Activated T-cell treated with anti-CD3 and anti-CD28 coated beads, Interleukin-2, amount 50 U/mL, for 24 hours (primary cell): Measurements from ENCODE around the gene EIF4G1.

Experiments used
- DNase-seq: peaks from one replicate; pipeline ENCODE4 v3.0.0-alpha.2; 2020
- H3K27ac Mint-ChIP-seq: 2 replicates; pipeline ENCODE4 v1.8.0; 2020; ENCODE audit warnings: mild to moderate bottlenecking, mixed read lengths
- H3K27me3 Mint-ChIP-seq: 2 replicates; pipeline ENCODE4 v1.8.0; 2020; ENCODE audit warnings: mixed read lengths
- H3K36me3 Mint-ChIP-seq: 2 replicates; pipeline ENCODE4 v1.8.0; 2020; ENCODE audit warnings: low read depth, mixed read lengths
- H3K4me1 Mint-ChIP-seq: 2 replicates; pipeline ENCODE4 v1.8.0; 2020; ENCODE audit warnings: low read depth, mixed read lengths
- H3K4me3 Mint-ChIP-seq: 2 replicates; pipeline ENCODE4 v1.8.0; 2020; ENCODE audit warnings: mild to moderate bottlenecking, moderate library complexity, mixed read lengths
- H3K9me3 Mint-ChIP-seq: 2 replicates; pipeline ENCODE4 v1.8.0; 2020; ENCODE audit warnings: mixed read lengths

EIF4G1 gene

GRCh38 chr3:184372296-184372821 is 58.0 kb downstream of the EIF4G1 start:
- H3K27me3 Mint-ChIP-seq = peaks cover 12% of the 10 kb centered on the region
- H3K9me3 Mint-ChIP-seq = no peaks in the 10 kb centered on the region
- H3K36me3 Mint-ChIP-seq = peaks cover 33% of the 10 kb centered on the region
- no peak overlapping the region for H3K27ac Mint-ChIP-seq
- DNase-seq = no peak
- H3K4me1 Mint-ChIP-seq = peaks cover 16% of the 10 kb centered on the region
- H3K4me3 Mint-ChIP-seq = no peak overlapping the region

DNA sequence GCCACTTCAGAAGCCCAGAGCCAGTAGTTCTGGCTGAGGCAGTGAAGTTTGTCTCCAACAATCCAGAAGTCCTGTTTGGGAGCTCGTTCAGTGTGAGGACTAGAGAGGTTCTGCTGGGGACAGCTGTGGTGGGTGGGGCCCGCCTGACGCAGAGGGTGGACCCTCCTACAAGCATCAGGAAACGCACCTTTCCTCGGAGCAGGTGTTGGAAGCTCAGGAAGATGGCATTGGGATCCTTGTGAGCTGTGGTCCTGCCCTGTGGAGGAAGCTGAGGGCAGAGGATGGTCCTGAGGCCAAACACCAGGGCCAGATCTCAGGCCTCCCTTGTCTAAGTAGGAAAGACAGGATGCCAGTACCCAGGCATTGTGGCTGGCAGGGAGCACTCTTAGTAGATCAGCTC is 58.5 kb downstream of the EIF4G1 start:
- peaks cover 12% of the 10 kb centered on the region for H3K4me1 Mint-ChIP-seq
- no peaks in the 10 kb centered on the region for H3K9me3 Mint-ChIP-seq
- H3K4me3 Mint-ChIP-seq = no peak overlapping the region
- peaks cover 27% of the 10 kb centered on the region for H3K36me3 Mint-ChIP-seq
- H3K27me3 Mint-ChIP-seq = peaks cover 18% of the 10 kb centered on the region
- H3K27ac Mint-ChIP-seq = no peak overlapping the region
- DNase-seq = no peak

DNA sequence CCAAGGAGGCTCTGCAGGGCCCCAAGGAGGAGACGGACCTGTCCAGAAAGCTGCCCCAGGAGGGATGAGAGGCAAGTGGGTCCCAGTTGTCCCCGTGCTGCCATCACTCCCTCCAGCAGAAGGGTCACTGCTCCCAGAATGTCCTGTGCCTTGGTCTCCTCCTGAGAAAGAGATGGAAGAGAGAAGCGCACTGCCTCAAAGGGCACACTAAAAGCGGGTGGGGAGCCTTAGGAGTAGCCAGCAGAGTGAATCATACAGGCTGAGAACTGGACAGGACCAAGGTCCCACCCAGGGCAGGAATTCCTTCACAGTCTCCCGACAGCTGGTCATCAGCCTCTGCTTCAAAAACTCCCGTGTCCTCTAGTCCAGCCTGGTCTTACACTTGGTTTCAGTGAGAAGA is 59.0 kb downstream of the EIF4G1 start:
- Mint-ChIP-seq H3K27me3 (peaks cover 23% of the 10 kb centered on the region), H3K36me3 (peaks cover 22% of the 10 kb centered on the region), H3K4me1 (peaks cover 9% of the 10 kb centered on the region), H3K9me3 (no peaks in the 10 kb centered on the region), H3K4me3 (no peak overlapping the region), H3K27ac (no peak overlapping the region)
- DNase-seq = no peak

DNA sequence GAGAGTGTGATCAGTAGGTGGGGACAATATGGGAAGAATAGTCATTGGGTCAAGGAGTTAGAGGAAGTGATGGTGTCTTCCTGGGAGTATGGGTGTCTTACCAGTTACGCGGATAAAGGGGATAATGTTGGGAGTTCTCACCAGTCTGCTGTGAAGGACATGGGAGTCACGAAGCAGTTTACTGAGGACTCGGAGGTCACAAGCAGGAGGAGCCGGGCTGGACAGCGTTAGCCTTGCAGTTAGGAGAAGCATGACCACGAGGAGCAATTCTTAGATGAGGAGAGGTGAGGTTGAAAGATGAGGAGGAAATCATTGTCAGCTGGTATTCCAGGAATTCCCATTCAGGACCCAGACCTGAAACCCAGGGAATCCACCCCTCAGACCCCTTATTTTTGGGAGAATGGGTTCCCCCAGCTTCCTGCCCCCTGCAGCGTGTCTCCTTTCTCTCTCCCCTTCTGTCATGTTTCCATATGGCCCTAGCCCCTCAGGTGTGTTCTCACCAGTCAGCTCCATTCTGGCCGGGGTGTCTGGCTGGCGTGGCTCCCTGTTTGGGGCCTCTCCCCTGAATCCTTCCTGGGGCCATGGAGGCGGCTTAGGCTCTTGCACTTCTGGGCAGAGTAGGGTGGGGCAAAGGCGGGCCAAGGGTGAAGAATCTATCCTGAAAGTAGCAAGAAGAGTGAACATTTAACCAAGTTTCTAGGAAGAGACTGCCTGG is 61.5 kb downstream of the EIF4G1 start:
- peaks cover under 1% of the 10 kb centered on the region for H3K36me3 Mint-ChIP-seq
- H3K27ac Mint-ChIP-seq = no peak overlapping the region
- peaks cover 10% of the 10 kb centered on the region for H3K4me1 Mint-ChIP-seq
- no peak for DNase-seq
- H3K27me3 Mint-ChIP-seq = peaks cover 37% of the 10 kb centered on the region
- no peak overlapping the region for H3K4me3 Mint-ChIP-seq
- no peaks in the 10 kb centered on the region for H3K9me3 Mint-ChIP-seq

DNA sequence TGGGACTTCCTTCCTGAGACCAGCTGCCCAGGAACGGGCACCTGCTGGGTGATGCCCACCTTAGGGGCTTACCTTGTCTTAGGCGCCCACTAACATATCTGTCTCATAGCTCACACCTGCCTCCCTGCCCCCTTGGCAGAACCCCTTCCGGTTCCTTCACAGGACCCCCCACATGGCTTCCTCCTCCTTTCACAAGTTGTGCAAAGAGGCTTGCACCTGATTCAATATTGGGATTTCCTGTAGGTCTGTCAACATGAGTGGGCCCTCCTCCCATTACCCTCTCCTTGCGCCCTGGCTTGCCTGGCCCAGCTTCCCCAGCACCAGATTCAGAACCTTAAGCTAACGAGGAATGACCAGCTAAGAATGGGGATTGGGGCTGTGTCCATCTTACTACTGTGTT is 63.0 kb downstream of the EIF4G1 start:
- no peaks in the 10 kb centered on the region for H3K36me3 Mint-ChIP-seq
- no peak for DNase-seq
- no peak overlapping the region for H3K4me3 Mint-ChIP-seq
- peaks cover 7% of the 10 kb centered on the region for H3K4me1 Mint-ChIP-seq
- H3K9me3 Mint-ChIP-seq = no peaks in the 10 kb centered on the region
- peaks cover 52% of the 10 kb centered on the region for H3K27me3 Mint-ChIP-seq
- no peak overlapping the region for H3K27ac Mint-ChIP-seq

DNA sequence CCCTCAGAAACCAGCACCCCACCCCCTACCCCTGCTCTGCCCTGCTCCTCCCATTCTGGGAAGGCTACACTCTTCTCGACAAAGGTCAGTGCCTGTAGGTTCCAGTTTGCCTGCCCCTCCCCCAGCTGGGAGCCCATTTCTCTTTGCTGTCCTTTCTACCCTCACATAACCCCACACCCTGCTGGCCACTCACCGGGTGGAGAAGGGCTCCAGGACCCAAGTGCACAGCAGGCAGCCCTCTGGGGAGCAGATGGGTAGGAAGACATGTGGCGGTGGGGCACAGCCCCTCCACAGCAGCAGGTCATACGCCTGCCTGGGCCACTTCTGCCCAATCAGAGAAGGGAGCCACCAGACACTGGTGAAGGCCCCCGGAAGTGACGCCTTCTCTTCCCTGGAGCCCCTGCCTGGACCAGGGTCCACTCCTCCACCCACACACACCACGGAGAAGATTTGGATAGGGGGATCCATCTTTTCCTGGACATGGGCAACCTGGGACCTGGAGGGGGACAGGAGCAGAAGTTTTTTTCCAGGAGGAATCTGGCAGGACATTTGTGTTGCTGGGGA is 63.6 kb downstream of the EIF4G1 start, which contains the start of gene THPO:
THPO (minus strand) TSS at position 326 of the 564 bp plus-strand sequence. CDS start 1,948 bp downstream, outside the sequence.
- no peak within 1 kb of the TSS for H3K27ac Mint-ChIP-seq

DNA sequence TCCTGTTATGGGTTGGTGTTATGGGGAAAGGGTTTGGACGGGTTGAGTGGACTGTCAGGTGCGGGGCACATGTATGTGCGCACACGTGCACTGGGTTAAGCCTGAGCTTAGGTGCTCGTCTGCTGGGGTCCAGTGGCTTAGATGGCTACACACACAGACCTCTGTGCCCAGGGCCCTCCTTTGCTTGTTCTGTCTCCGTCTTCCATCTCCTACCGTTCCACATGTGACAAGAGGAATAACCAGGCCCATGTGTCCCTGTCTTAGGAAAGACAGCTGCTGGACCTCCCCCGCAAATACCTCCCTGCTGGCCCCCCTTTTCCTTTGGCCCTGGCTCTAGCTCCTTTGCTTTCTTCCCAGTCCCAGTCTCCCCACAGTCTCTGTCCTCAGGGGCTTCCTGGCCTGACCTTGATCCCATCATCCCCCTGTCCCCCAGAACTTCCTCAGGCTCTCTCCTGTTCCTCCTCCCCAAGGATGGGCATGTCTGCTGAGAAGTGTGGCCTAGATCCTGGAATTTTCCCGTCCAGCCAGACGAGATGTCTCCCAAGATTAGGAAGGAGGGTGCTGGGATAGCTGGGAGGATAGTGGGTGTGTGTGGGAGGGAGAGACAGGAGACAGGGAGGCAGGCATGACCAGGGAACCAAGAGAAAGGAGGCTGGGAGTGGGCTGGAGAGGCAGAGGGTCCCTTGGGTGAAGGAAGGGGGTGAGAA is 64.4 kb downstream of the EIF4G1 start:
- H3K27me3 Mint-ChIP-seq = peaks cover 64% of the 10 kb centered on the region
- no peak overlapping the region for H3K27ac Mint-ChIP-seq
- H3K4me1 Mint-ChIP-seq = peaks cover 7% of the 10 kb centered on the region
- no peaks in the 10 kb centered on the region for H3K9me3 Mint-ChIP-seq
- no peak for DNase-seq
- peak overlapping the region; percentile 51 for H3K4me3 Mint-ChIP-seq
- H3K36me3 Mint-ChIP-seq = no peaks in the 10 kb centered on the region

More for the DNA sequence above, 63.6 kb downstream of the EIF4G1 start, which contains the start of gene THPO:
- H3K9me3 Mint-ChIP-seq = no peaks in the 10 kb centered on the region
- no peaks in the 10 kb centered on the region for H3K36me3 Mint-ChIP-seq
- peaks cover 7% of the 10 kb centered on the region for H3K4me1 Mint-ChIP-seq
- peaks cover 58% of the 10 kb centered on the region for H3K27me3 Mint-ChIP-seq
- H3K4me3 Mint-ChIP-seq = no peak within 1 kb of the TSS
- DNase-seq = no peak

GRCh38 chr3:184379358-184380184 is 65.2 kb downstream of the EIF4G1 start, which contains the start of gene CHRD:
Gene CHRD, plus strand, starts transcription at chr3:184380054. Its CDS starts 265 bp downstream, at chr3:184380319.
- Mint-ChIP-seq H3K27me3 (peaks cover 69% of the 10 kb centered on the region), H3K4me3 (peak within 1 kb of the TSS; percentile 59), H3K9me3 (no peaks in the 10 kb centered on the region), H3K4me1 (peaks cover 7% of the 10 kb centered on the region), H3K36me3 (no peaks in the 10 kb centered on the region), H3K27ac (no peak within 1 kb of the TSS)
- DNase-seq = no peak

DNA sequence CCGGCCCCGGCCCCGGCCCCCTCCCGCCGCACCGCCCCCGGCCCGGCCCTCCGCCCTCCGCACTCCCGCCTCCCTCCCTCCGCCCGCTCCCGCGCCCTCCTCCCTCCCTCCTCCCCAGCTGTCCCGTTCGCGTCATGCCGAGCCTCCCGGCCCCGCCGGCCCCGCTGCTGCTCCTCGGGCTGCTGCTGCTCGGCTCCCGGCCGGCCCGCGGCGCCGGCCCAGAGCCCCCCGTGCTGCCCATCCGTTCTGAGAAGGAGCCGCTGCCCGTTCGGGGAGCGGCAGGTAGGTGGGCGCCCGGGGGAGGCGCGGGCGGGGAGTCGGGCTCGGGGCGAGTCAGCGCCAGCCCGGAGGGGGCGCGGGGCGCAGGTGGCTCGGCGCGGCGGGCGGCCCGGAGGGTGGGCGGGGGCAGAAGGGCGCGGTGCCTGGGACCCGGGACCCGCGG is 65.8 kb downstream of the EIF4G1 start:
- Mint-ChIP-seq H3K27me3 (peaks cover 74% of the 10 kb centered on the region), H3K4me3 (no peak overlapping the region), H3K27ac (no peak overlapping the region), H3K36me3 (no peaks in the 10 kb centered on the region), H3K9me3 (no peaks in the 10 kb centered on the region), H3K4me1 (peaks cover 7% of the 10 kb centered on the region)
- DNase-seq = peak; percentile 55

GRCh38 chr3:184380627-184381260 is 66.3 kb downstream of the EIF4G1 start:
- Mint-ChIP-seq H3K36me3 (no peaks in the 10 kb centered on the region), H3K27me3 (peaks cover 73% of the 10 kb centered on the region), H3K27ac (no peak overlapping the region), H3K4me3 (peak overlapping the region; percentile 59), H3K9me3 (no peaks in the 10 kb centered on the region), H3K4me1 (peaks cover 7% of the 10 kb centered on the region)
- peak; percentile 53 for DNase-seq

DNA sequence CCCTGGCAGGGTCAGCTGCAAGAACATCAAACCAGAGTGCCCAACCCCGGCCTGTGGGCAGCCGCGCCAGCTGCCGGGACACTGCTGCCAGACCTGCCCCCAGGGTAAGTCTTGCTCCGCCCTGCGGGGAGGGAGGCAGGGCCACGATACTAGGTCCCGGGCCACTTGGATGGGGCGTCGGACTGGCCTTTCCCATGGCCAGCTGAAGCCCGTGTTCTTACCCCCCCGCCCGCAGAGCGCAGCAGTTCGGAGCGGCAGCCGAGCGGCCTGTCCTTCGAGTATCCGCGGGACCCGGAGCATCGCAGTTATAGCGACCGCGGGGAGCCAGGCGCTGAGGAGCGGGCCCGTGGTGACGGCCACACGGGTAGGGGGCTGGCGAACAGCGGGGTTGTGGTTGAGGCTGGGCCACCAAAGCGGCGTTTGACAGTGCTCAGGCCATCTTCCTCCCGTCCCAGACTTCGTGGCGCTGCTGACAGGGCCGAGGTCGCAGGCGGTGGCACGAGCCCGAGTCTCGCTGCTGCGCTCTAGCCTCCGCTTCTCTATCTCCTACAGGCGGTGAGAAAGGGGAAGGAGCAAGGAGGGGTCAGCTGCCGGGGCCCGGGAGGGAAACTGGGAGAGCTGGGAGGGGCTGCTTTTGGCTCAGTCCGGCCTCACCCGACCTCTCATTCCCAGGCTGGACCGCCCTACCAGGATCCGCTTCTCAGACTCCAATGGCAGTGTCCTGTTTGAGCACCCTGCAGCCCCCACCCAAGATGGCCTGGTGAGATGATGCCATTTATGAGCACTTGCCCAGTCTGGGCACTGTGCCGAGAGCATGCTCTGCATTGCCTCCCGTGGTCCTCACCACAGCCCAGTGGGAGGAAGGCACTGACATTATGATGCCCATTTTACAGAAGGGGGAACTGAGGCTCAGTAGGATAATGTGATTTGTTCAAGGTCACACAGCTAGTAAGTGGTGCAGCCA is 67.1 kb downstream of the EIF4G1 start:
- H3K4me3 Mint-ChIP-seq = peak overlapping the region; percentile 59
- H3K9me3 Mint-ChIP-seq = no peaks in the 10 kb centered on the region
- no peaks in the 10 kb centered on the region for H3K36me3 Mint-ChIP-seq
- peaks cover 7% of the 10 kb centered on the region for H3K4me1 Mint-ChIP-seq
- peak; percentile 51 for DNase-seq
- H3K27me3 Mint-ChIP-seq = peaks cover 77% of the 10 kb centered on the region
- H3K27ac Mint-ChIP-seq = no peak overlapping the region

GRCh38 chr3:184382326-184383032 is 68.1 kb downstream of the EIF4G1 start:
- no peak for DNase-seq
- no peaks in the 10 kb centered on the region for H3K9me3 Mint-ChIP-seq
- no peak overlapping the region for H3K27ac Mint-ChIP-seq
- H3K27me3 Mint-ChIP-seq = peaks cover 75% of the 10 kb centered on the region
- peaks cover 7% of the 10 kb centered on the region for H3K4me1 Mint-ChIP-seq
- no peak overlapping the region for H3K4me3 Mint-ChIP-seq
- no peaks in the 10 kb centered on the region for H3K36me3 Mint-ChIP-seq
